Hepatocyte (in vitro differentiated cells): ENCODE measurements around the gene WBP1L.

Source experiments
- CTCF ChIP-seq: fragments of 200-600 bp; sonication (generic); IDR thresholded peaks from 2 replicates; pipeline ENCODE4 v1.5.1; 2016; ENCODE audit warnings: antibody characterized with exemption, mild to moderate bottlenecking; ENCODE audit not compliant: poor library complexity
- EZH2 ChIP-seq: fragments of 200-600 bp; sonication (generic); IDR thresholded peaks from 2 replicates; pipeline ENCODE4 v1.6.1; 2016; ENCODE audit warnings: antibody characterized with exemption, mild to moderate bottlenecking, borderline replicate concordance

- no peak for TF ChIP-seq CTCF
- TF ChIP-seq EZH2 = no peak
Measured at GRCh38 chr10:102764470-102765161, 20.9 kb downstream of the WBP1L start.
